ENCODE results near the gene SLC25A51. TPM values are rescaled to one million over a fixed set of nuclear protein-coding genes. Genes with fewer than 3 reads are reported as not detected.

Gene SLC25A51
- total and polyA plus RNA-seq, 2 experiments from 2014 or later = 5.3 to 22.0 TPM

GRCh38 chr9:37908283-37908682 lies 4.4 kb upstream of the SLC25A51 start:
- DNase-seq (ENCODE audit: low spot score) (no peak), ATAC-seq (no peak)
- Mint-ChIP-seq H3K9me3 (no peaks in the 10 kb centered on the region), H3K27me3 (ENCODE audit: insufficient read depth, low read depth, poor library complexity) (peaks cover 12% of the 10 kb centered on the region), H3K36me3 (ENCODE audit: low read depth) (no peaks in the 10 kb centered on the region), H3K4me1 (peaks cover 11% of the 10 kb centered on the region), H3K4me3 (no peak overlapping the region), H3K27ac (no peak overlapping the region)
- Histone ChIP-seq H3K27ac (ENCODE audit: low read depth) (no peak overlapping the region), H3K79me2 (replicated peaks; ENCODE audit: insufficient read depth) (no peaks in the 10 kb centered on the region), H3K4me1 (ENCODE audit: insufficient read depth) (peaks cover 13% of the 10 kb centered on the region), H3F3A (replicated peaks; ENCODE audit: low read depth) (peaks cover 8% of the 10 kb centered on the region), H3K4me3 (no peak overlapping the region), H4K20me1 (replicated peaks; ENCODE audit: insufficient read depth) (no peaks in the 10 kb centered on the region), H3K9me2 (ENCODE audit: insufficient read depth) (no peaks in the 10 kb centered on the region), H3K36me3 (ENCODE audit: insufficient read depth) (no peaks in the 10 kb centered on the region), H2AFZ (no peak overlapping the region), H3K4me2 (no peak overlapping the region), H3K27me3 (ENCODE audit: insufficient read depth) (0 out of 2 replicates have a peak, but pooled peaks cover 10% of the 10 kb centered on the region)
- no peak for TF ChIP-seq NANOG (IDR thresholded peaks at IDR 0.05; ENCODE audit: borderline replicate concordance)
- TF ChIP-seq ZNF331 (CRISPR knock-in tag; IDR thresholded peaks at IDR 0.05; ENCODE audit: low read depth) = no peak
- TF ChIP-seq POLR2AphosphoS5 (IDR thresholded peaks at IDR 0.05; ENCODE audit: low read depth) = no peak
- no peak for TF ChIP-seq CREB1 (CRISPR knock-in tag; IDR thresholded peaks at IDR 0.05; ENCODE audit: low read depth)
- TF ChIP-seq ZNF114 (CRISPR knock-in tag; IDR thresholded peaks at IDR 0.05) = no peak
- TF ChIP-seq ETS1 (IDR thresholded peaks at IDR 0.05) = no peak
- TF ChIP-seq, protein P1, sequence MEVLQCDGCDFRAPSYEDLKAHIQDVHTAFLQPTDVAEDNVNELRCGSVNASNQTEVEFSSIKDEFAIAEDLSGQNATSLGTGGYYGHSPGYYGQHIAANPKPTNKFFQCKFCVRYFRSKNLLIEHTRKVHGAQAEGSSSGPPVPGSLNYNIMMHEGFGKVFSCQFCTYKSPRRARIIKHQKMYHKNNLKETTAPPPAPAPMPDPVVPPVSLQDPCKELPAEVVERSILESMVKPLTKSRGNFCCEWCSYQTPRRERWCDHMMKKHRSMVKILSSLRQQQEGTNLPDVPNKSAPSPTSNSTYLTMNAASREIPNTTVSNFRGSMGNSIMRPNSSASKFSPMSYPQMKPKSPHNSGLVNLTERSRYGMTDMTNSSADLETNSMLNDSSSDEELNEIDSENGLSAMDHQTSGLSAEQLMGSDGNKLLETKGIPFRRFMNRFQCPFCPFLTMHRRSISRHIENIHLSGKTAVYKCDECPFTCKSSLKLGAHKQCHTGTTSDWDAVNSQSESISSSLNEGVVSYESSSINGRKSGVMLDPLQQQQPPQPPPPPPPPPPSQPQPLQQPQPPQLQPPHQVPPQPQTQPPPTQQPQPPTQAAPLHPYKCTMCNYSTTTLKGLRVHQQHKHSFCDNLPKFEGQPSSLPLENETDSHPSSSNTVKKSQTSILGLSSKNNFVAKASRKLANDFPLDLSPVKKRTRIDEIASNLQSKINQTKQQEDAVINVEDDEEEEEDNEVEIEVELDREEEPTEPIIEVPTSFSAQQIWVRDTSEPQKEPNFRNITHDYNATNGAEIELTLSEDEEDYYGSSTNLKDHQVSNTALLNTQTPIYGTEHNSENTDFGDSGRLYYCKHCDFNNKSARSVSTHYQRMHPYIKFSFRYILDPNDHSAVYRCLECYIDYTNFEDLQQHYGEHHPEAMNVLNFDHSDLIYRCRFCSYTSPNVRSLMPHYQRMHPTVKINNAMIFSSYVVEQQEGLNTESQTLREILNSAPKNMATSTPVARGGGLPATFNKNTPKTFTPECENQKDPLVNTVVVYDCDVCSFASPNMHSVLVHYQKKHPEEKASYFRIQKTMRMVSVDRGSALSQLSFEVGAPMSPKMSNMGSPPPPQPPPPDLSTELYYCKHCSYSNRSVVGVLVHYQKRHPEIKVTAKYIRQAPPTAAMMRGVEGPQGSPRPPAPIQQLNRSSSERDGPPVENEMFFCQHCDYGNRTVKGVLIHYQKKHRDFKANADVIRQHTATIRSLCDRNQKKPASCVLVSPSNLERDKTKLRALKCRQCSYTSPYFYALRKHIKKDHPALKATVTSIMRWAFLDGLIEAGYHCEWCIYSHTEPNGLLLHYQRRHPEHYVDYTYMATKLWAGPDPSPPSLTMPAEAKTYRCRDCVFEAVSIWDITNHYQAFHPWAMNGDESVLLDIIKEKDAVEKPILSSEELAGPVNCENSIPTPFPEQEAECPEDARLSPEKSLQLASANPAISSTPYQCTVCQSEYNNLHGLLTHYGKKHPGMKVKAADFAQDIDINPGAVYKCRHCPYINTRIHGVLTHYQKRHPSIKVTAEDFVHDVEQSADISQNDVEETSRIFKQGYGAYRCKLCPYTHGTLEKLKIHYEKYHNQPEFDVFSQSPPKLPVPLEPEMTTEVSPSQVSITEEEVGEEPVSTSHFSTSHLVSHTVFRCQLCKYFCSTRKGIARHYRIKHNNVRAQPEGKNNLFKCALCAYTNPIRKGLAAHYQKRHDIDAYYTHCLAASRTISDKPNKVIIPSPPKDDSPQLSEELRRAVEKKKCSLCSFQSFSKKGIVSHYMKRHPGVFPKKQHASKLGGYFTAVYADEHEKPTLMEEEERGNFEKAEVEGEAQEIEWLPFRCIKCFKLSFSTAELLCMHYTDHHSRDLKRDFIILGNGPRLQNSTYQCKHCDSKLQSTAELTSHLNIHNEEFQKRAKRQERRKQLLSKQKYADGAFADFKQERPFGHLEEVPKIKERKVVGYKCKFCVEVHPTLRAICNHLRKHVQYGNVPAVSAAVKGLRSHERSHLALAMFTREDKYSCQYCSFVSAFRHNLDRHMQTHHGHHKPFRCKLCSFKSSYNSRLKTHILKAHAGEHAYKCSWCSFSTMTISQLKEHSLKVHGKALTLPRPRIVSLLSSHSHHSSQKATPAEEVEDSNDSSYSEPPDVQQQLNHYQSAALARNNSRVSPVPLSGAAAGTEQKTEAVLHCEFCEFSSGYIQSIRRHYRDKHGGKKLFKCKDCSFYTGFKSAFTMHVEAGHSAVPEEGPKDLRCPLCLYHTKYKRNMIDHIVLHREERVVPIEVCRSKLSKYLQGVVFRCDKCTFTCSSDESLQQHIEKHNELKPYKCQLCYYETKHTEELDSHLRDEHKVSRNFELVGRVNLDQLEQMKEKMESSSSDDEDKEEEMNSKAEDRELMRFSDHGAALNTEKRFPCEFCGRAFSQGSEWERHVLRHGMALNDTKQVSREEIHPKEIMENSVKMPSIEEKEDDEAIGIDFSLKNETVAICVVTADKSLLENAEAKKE (CRISPR knock-in tag; IDR thresholded peaks at IDR 0.05) = no peak
- TF ChIP-seq CTCF (conservative IDR thresholded peaks at IDR 0.05; ENCODE audit: low read depth in 2 of 2) = no peak
- no peak for TF ChIP-seq JUNB (IDR thresholded peaks at IDR 0.05; ENCODE audit: unreplicated experiment)
- TF ChIP-seq EZH2phosphoT487 (IDR thresholded peaks at IDR 0.05; ENCODE audit: unreplicated experiment) = no peak
- TF ChIP-seq EZH2 (IDR thresholded peaks at IDR 0.05; ENCODE audit: low read depth, unreplicated experiment) = no peak
- TF ChIP-seq STAT1 (IDR thresholded peaks at IDR 0.05; ENCODE audit: unreplicated experiment) = no peak
- TF ChIP-seq, protein P2, sequence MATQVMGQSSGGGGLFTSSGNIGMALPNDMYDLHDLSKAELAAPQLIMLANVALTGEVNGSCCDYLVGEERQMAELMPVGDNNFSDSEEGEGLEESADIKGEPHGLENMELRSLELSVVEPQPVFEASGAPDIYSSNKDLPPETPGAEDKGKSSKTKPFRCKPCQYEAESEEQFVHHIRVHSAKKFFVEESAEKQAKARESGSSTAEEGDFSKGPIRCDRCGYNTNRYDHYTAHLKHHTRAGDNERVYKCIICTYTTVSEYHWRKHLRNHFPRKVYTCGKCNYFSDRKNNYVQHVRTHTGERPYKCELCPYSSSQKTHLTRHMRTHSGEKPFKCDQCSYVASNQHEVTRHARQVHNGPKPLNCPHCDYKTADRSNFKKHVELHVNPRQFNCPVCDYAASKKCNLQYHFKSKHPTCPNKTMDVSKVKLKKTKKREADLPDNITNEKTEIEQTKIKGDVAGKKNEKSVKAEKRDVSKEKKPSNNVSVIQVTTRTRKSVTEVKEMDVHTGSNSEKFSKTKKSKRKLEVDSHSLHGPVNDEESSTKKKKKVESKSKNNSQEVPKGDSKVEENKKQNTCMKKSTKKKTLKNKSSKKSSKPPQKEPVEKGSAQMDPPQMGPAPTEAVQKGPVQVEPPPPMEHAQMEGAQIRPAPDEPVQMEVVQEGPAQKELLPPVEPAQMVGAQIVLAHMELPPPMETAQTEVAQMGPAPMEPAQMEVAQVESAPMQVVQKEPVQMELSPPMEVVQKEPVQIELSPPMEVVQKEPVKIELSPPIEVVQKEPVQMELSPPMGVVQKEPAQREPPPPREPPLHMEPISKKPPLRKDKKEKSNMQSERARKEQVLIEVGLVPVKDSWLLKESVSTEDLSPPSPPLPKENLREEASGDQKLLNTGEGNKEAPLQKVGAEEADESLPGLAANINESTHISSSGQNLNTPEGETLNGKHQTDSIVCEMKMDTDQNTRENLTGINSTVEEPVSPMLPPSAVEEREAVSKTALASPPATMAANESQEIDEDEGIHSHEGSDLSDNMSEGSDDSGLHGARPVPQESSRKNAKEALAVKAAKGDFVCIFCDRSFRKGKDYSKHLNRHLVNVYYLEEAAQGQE (IDR thresholded peaks at IDR 0.05; ENCODE audit: unreplicated experiment) = no peak

Measured in GM23338 (cell line).